H9 (cell line): Measurements from ENCODE around the gene LRP1-AS. TPM values are rescaled to one million over a fixed set of nuclear protein-coding genes. Genes with fewer than 3 reads are reported as not detected.

Experiments
- DNase-seq: peaks from one replicate; pipeline ENCODE4 v3.0.0-alpha.2; 2017
- H2AFZ ChIP-seq: one replicate; pipeline ENCODE4 v1.6.1; 2013; ENCODE audit warnings: mild to moderate bottlenecking, low read length, control low read depth, moderate library complexity
- H2AK5ac ChIP-seq: 2 replicates; pipeline ENCODE4 v1.6.1; 2013; ENCODE audit warnings: low read length, control low read depth, mixed read lengths; ENCODE audit not compliant: insufficient read length
- H2BK120ac ChIP-seq: one replicate; pipeline ENCODE4 v1.6.1; 2013; ENCODE audit warnings: low read depth, mild to moderate bottlenecking, low read length, control low read depth, inconsistent platforms; ENCODE audit not compliant: poor library complexity, severe bottlenecking
- H2BK12ac ChIP-seq: 2 replicates; pipeline ENCODE4 v1.6.1; 2013; ENCODE audit warnings: low read length, control low read depth, mixed read lengths, low read depth; ENCODE audit not compliant: insufficient read length
- H2BK15ac ChIP-seq: 2 replicates; pipeline ENCODE4 v1.6.1; 2013; ENCODE audit warnings: low read depth, low read length, control low read depth
- H2BK20ac ChIP-seq: one replicate; pipeline ENCODE4 v1.6.1; 2013; ENCODE audit warnings: low read depth, mild to moderate bottlenecking, low read length, control low read depth, inconsistent platforms; ENCODE audit not compliant: poor library complexity, severe bottlenecking
- H2BK5ac ChIP-seq: 2 replicates; pipeline ENCODE4 v1.6.1; 2013; ENCODE audit warnings: low read length, control low read depth, mixed read lengths; ENCODE audit not compliant: insufficient read length
- H3K14ac ChIP-seq: 2 replicates; pipeline ENCODE4 v1.6.1; 2013; ENCODE audit warnings: low read length, control low read depth; ENCODE audit not compliant: insufficient read depth
- H3K18ac ChIP-seq: 2 replicates; pipeline ENCODE4 v1.6.1; 2013; ENCODE audit warnings: low read depth, mild to moderate bottlenecking, mixed read lengths, low read length, control low read depth; ENCODE audit not compliant: insufficient read length
- H3K23ac ChIP-seq: 2 replicates; pipeline ENCODE4 v1.6.1; 2013; ENCODE audit warnings: low read length, control low read depth, mixed read lengths, low read depth; ENCODE audit not compliant: insufficient read length
- H3K23me2 ChIP-seq: 2 replicates; pipeline ENCODE4 v1.6.1; 2013; ENCODE audit warnings: low read depth, mild to moderate bottlenecking, mixed read lengths, low read length, control low read depth; ENCODE audit not compliant: insufficient read length, poor library complexity, severe bottlenecking
- H3K27ac ChIP-seq: 2 replicates; pipeline ENCODE4 v1.5.1; 2013; ENCODE audit warnings: low read length, control low read depth, mixed read lengths, low read depth; ENCODE audit not compliant: insufficient read length
- H3K27me3 ChIP-seq: 2 replicates; pipeline ENCODE4 v1.6.1; 2013; ENCODE audit warnings: low read length, control low read depth, inconsistent platforms; ENCODE audit not compliant: insufficient read depth
- H3K4ac ChIP-seq: 2 replicates; pipeline ENCODE4 v1.6.1; 2013; ENCODE audit warnings: low read depth, mild to moderate bottlenecking, control low read depth, inconsistent platforms, low read length, moderate library complexity
- H3K4me1 ChIP-seq: 2 replicates; pipeline ENCODE4 v1.6.1; 2013; ENCODE audit warnings: low read length, control low read depth, inconsistent platforms; ENCODE audit not compliant: insufficient read depth
- H3K4me2 ChIP-seq: 2 replicates; pipeline ENCODE4 v1.6.1; 2013; ENCODE audit warnings: low read length, control low read depth, mixed read lengths; ENCODE audit not compliant: insufficient read length, insufficient read depth
- H3K56ac ChIP-seq: 2 replicates; pipeline ENCODE4 v1.6.1; 2013; ENCODE audit warnings: low read depth, mild to moderate bottlenecking, mixed read lengths, low read length, control low read depth; ENCODE audit not compliant: insufficient read length
- H3K79me1 ChIP-seq: 2 replicates; pipeline ENCODE4 v1.6.1; 2013; ENCODE audit warnings: low read depth, mild to moderate bottlenecking, moderate library complexity, low read length, control low read depth, inconsistent platforms; ENCODE audit not compliant: insufficient read depth, poor library complexity, severe bottlenecking
- H3K79me2 ChIP-seq: 2 replicates; pipeline ENCODE4 v1.6.1; 2013; ENCODE audit warnings: low read length, control low read depth, inconsistent platforms; ENCODE audit not compliant: insufficient read depth
- H3K9ac ChIP-seq: 2 replicates; pipeline ENCODE4 v1.6.1; 2013; ENCODE audit warnings: low read length, control low read depth, mixed read lengths; ENCODE audit not compliant: insufficient read length; ENCODE audit errors: extremely low read depth
- H3K9me3 ChIP-seq: one replicate; pipeline ENCODE4 v1.6.1; 2013; ENCODE audit warnings: low read depth, low read length, inconsistent platforms; ENCODE audit not compliant: control insufficient read depth
- H3T11ph ChIP-seq: one replicate; pipeline ENCODE4 v1.6.1; 2013; ENCODE audit warnings: mild to moderate bottlenecking, low read length, control low read depth, inconsistent platforms
- H4K20me1 ChIP-seq: one replicate; pipeline ENCODE4 v1.6.1; 2013; ENCODE audit not compliant: control insufficient read depth, insufficient read length, insufficient read depth
- H4K5ac ChIP-seq: 2 replicates; pipeline ENCODE4 v1.6.1; 2013; ENCODE audit warnings: low read depth, mild to moderate bottlenecking, mixed read lengths, low read length, control low read depth; ENCODE audit not compliant: insufficient read length
- H4K8ac ChIP-seq: replicated peaks from 2 replicates; pipeline ENCODE4 v1.6.1; 2013; ENCODE audit warnings: low read length, control low read depth, mixed read lengths, low read depth; ENCODE audit not compliant: insufficient read length
- H4K91ac ChIP-seq: 2 replicates; pipeline ENCODE4 v1.6.1; 2013; ENCODE audit warnings: low read depth, mild to moderate bottlenecking, moderate library complexity, mixed read lengths, low read length, control low read depth; ENCODE audit not compliant: insufficient read length
- H3K27ac Mint-ChIP-seq, 3 experiments: 2 replicates in 2 of 3; 3 replicates in 1 of 3; pipeline ENCODE4 v1.8.0; 2020 to 2021; ENCODE audit warnings: mixed read lengths in 3 of 3, mild to moderate bottlenecking in 1 of 3, moderate library complexity in 1 of 3
- H3K27me3 Mint-ChIP-seq: 2 replicates; pipeline ENCODE4 v1.8.0; 2021; ENCODE audit warnings: low read depth, mild to moderate bottlenecking, moderate library complexity, mixed read lengths
- H3K36me3 Mint-ChIP-seq, 3 experiments: 2 replicates in 2 of 3; 3 replicates in 1 of 3; pipeline ENCODE4 v1.8.0; 2020 to 2021; ENCODE audit warnings: low read depth in 3 of 3, mixed read lengths in 3 of 3; ENCODE audit not compliant: insufficient read depth in 1 of 3
- H3K4me1 Mint-ChIP-seq, 2 experiments: 2 replicates each; pipeline ENCODE4 v1.8.0; 2020; ENCODE audit warnings: mixed read lengths in 2 of 2
- H3K4me3 Mint-ChIP-seq, 2 experiments: 2 replicates in 1 of 2; 3 replicates in 1 of 2; pipeline ENCODE4 v1.8.0; 2020 to 2021; ENCODE audit warnings: mild to moderate bottlenecking in 2 of 2, mixed read lengths in 2 of 2, moderate library complexity in 1 of 2
- H3K9me3 Mint-ChIP-seq, 2 experiments: 2 replicates in 1 of 2; 3 replicates in 1 of 2; pipeline ENCODE4 v1.8.0; 2020; ENCODE audit warnings: mild to moderate bottlenecking in 2 of 2, mixed read lengths in 2 of 2, moderate library complexity in 1 of 2
- CTCF ChIP-seq: fragments of 200-600 bp; sonication (generic); conservative IDR thresholded peaks from 3 replicates; pipeline ENCODE4 v1.8.0; 2021; ENCODE audit warnings: antibody characterized with exemption, mild to moderate bottlenecking
- WGBS: extraction: QIAGEN DNeasy Blood & Tissue Kit; methylation state at CpG from one replicate; pipeline ENCODE4 v1.1.7; 2013; ENCODE audit warnings: missing lambda C conversion rate, low lambda C conversion rate, mixed read lengths; ENCODE audit not compliant: insufficient read length; ENCODE audit errors: extremely low coverage; 5-methylcytosine and 5-hydroxymethylcytosine counted together
- total RNA-seq: library from RNA; stranded (reverse); gene quantifications from 2 replicates; pipeline ENCODE4 v1.2.1, GENCODE V29; 2021

LRP1-AS gene
- total RNA-seq, 1 experiment from 2014 or later = not detected

GRCh38 chr12:57181072-57181471, 33.7 kb upstream of the LRP1-AS start:
- Histone ChIP-seq H3K9me3 (no peaks in the 10 kb centered on the region), H2BK20ac (no peak overlapping the region), H2BK120ac (no peak overlapping the region), H3K27me3 (no peaks in the 10 kb centered on the region), H2AFZ (no peak overlapping the region), H4K20me1 (no peaks in the 10 kb centered on the region), H3K23me2 (no peaks in the 10 kb centered on the region), H3K4me1 (no peaks in the 10 kb centered on the region), H3K23ac (no peak overlapping the region), H3K9ac (no peak overlapping the region), H2AK5ac (no peak overlapping the region), H3K18ac (no peak overlapping the region), H3K4ac (no peak overlapping the region), H3K14ac (no peak overlapping the region), H3K27ac (no peak overlapping the region), H2BK15ac (no peak overlapping the region), H3K79me1 (no peaks in the 10 kb centered on the region), H3K56ac (no peak overlapping the region), H4K5ac (no peak overlapping the region), H2BK5ac (no peak overlapping the region), H2BK12ac (no peak overlapping the region), H3K79me2 (no peaks in the 10 kb centered on the region), H4K8ac (no peak overlapping the region), H3T11ph (no peak overlapping the region), H3K4me2 (no peak overlapping the region), H4K91ac (no peak overlapping the region)
- H3K9me3 Mint-ChIP-seq = no peaks in the 10 kb centered on the region
- peaks cover 51 to 92% (median 91%) of the 10 kb centered on the region in 3 experiments; a peak in 6 of 7 replicates for H3K36me3 Mint-ChIP-seq
- no peak for TF ChIP-seq CTCF
- WGBS = no CpG with 5 or more reads among the region's 9 CpGs
- H3K27me3 Mint-ChIP-seq = no peaks in the 10 kb centered on the region
- DNase-seq = no peak
- no peak overlapping the region for H3K4me3 Mint-ChIP-seq
- H3K4me1 Mint-ChIP-seq = peaks cover 4 to 5% of the 10 kb centered on the region in 2 experiments
- H3K27ac Mint-ChIP-seq = peak overlapping the region in 2 of 3 experiments; percentile 30 to 32; a peak in 2 of 7 replicates
